GM06990 (cell line): ENCODE results near the gene SDHAF1.

Experiments
- DNase-seq: peaks from one replicate; pipeline ENCODE4 v3.0.0-alpha.2; 2011; ENCODE audit not compliant: insufficient read length; ENCODE audit errors: extremely low read depth
- H3K27me3 ChIP-seq: replicated peaks from 2 replicates; pipeline ENCODE4 v1.6.0; 2011; ENCODE audit warnings: low read length; ENCODE audit not compliant: control insufficient read depth, insufficient read depth
- H3K36me3 ChIP-seq: 2 replicates; pipeline ENCODE4 v1.5.1; 2011; ENCODE audit warnings: low read length; ENCODE audit not compliant: control insufficient read depth, insufficient read depth
- H3K4me3 ChIP-seq: replicated peaks from 2 replicates; pipeline ENCODE4 v1.5.1; 2011; ENCODE audit warnings: low read depth, mild to moderate bottlenecking, control low read depth, low read length
- CTCF ChIP-seq: IDR thresholded peaks from 2 replicates; pipeline ENCODE4 v1.5.1; 2011; ENCODE audit warnings: low read length, control low read depth, mild to moderate bottlenecking, inconsistent platforms; ENCODE audit not compliant: insufficient read depth, poor library complexity, severe bottlenecking

Gene SDHAF1

GRCh38 chr19:36014012-36014924 lies 19.3 kb downstream of the SDHAF1 start, which contains the start of gene ALKBH6:
Gene ALKBH6 (minus strand): TSS chr19:36014213. CDS start chr19:36013397, 816 bp downstream.
- H3K36me3 ChIP-seq: peaks cover 8% of the 10 kb centered on the region
- peak within 1 kb of the TSS; percentile 89 for H3K4me3 ChIP-seq
- DNase-seq: peak; percentile 99
- H3K27me3 ChIP-seq: no peaks in the 10 kb centered on the region
- TF ChIP-seq CTCF: no peak

DNA sequence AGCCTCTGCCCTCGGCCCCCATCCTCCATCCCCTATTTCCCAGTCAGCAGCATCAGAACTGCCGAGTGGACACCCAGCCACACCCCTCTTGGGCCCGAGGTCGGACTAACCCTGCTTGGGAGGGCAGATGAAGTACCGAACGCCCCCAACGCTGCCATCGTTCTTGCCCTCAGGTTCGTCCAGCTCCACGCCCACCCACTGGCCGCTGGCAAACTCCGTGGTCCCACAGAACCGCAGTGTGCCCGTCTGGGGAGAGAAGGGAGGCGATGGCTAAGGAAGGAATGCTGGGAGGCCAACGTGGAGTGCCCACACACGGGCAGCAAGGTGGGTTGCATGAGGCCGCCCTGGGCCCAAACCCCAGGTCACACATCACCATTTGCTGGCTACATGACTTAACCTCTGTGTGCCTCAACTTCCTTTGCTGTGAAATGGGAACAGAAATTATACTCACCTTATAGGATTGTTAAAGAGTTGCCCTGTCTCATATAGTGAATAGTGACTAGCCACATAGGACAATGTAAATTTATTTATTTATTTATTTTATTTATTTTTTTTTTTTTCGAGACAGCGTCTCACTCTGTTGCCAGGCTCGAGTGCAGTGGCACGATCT lies 24.2 kb downstream of the SDHAF1 start:
- H3K27me3 ChIP-seq: no peaks in the 10 kb centered on the region
- H3K36me3 ChIP-seq: peaks cover 5% of the 10 kb centered on the region; the same call in 1 of the 2 replicates
- DNase-seq: no peak
- H3K4me3 ChIP-seq: no peak overlapping the region
- TF ChIP-seq CTCF: no peak

- H3K27me3 ChIP-seq: no peaks in the 10 kb centered on the region
- no peak overlapping the region for H3K4me3 ChIP-seq
- peaks cover 3% of the 10 kb centered on the region for H3K36me3 ChIP-seq
- no peak for DNase-seq
- TF ChIP-seq CTCF: no peak
These were observed 28.4 kb downstream of the SDHAF1 start for GRCh38 chr19:36023432-36023831.

- DNase-seq: no peak
- Histone ChIP-seq H3K4me3 (no peak overlapping the region), H3K36me3 (peaks cover 3% of the 10 kb centered on the region)
These were observed 30.6 kb downstream of the SDHAF1 start for GRCh38 chr19:36025541-36025940.

More at GRCh38 chr19:36025541-36025940, 30.6 kb downstream of the SDHAF1 start:
- H3K27me3 ChIP-seq: no peaks in the 10 kb centered on the region
- TF ChIP-seq CTCF: no peak
